GM23338 (cell line): ENCODE results near the gene MED13L. TPM values are rescaled to one million over a fixed set of nuclear protein-coding genes. Genes with fewer than 3 reads are reported as not detected.

ENCODE experiments used
- ATAC-seq: fragments of 200-7000 bp; cut with Tn5 transposase; 3 replicates; pipeline ENCODE4 v1.9.1; 2020
- DNase-seq: peaks from one replicate; pipeline ENCODE4 v3.0.0-alpha.2; 2015; ENCODE audit warnings: low spot score
- H2AFZ ChIP-seq: fragments of 200-600 bp; sonication (generic); 2 replicates; pipeline ENCODE4 v1.8.0; 2016; ENCODE audit warnings: antibody characterized with exemption, mild to moderate bottlenecking, moderate library complexity
- H3F3A ChIP-seq: fragments of 200-600 bp; sonication (generic); replicated peaks from 2 replicates; pipeline ENCODE4 v1.8.0; 2017; ENCODE audit warnings: antibody characterized with exemption, mixed run types, low read depth
- H3K27ac ChIP-seq: fragments of 200-600 bp; sonication (generic); 2 replicates; pipeline ENCODE4 v1.6.1; 2016; ENCODE audit warnings: low read depth
- H3K27me3 ChIP-seq: fragments of 200-600 bp; sonication (generic); 2 replicates; pipeline ENCODE4 v1.8.0; 2016; ENCODE audit warnings: mild to moderate bottlenecking, mixed run types, moderate library complexity; ENCODE audit not compliant: insufficient read depth
- H3K36me3 ChIP-seq: fragments of 200-600 bp; sonication (generic); 2 replicates; pipeline ENCODE4 v1.8.0; 2016; ENCODE audit warnings: mild to moderate bottlenecking; ENCODE audit not compliant: insufficient read depth
- H3K4me1 ChIP-seq: fragments of 200-600 bp; sonication (generic); 2 replicates; pipeline ENCODE4 v1.8.0; 2016; ENCODE audit warnings: mild to moderate bottlenecking, moderate library complexity; ENCODE audit not compliant: insufficient read depth
- H3K4me2 ChIP-seq: fragments of 200-600 bp; sonication (generic); 2 replicates; pipeline ENCODE4 v1.7.1; 2017; ENCODE audit warnings: mixed run types
- H3K4me3 ChIP-seq: fragments of 200-600 bp; sonication (generic); 2 replicates; pipeline ENCODE4 v1.6.1; 2016; ENCODE audit warnings: mixed run types
- H3K79me2 ChIP-seq: fragments of 200-600 bp; sonication (generic); replicated peaks from 2 replicates; pipeline ENCODE4 v1.8.0; 2017; ENCODE audit warnings: mild to moderate bottlenecking; ENCODE audit not compliant: insufficient read depth
- H3K9me2 ChIP-seq: fragments of 200-600 bp; sonication (generic); 2 replicates; pipeline ENCODE4 v1.8.0; 2017; ENCODE audit not compliant: insufficient read depth
- H4K20me1 ChIP-seq: fragments of 200-600 bp; sonication (generic); replicated peaks from 2 replicates; pipeline ENCODE4 v1.8.0; 2017; ENCODE audit warnings: mild to moderate bottlenecking; ENCODE audit not compliant: insufficient read depth
- H3K27ac Mint-ChIP-seq: 2 replicates; pipeline ENCODE4 v1.8.0; 2020; ENCODE audit warnings: inconsistent platforms, mild to moderate bottlenecking, moderate library complexity, mixed read lengths
- H3K27me3 Mint-ChIP-seq: 3 replicates; pipeline ENCODE4 v1.8.0; 2022; ENCODE audit warnings: low read depth, mild to moderate bottlenecking, moderate library complexity, mixed read lengths, inconsistent platforms; ENCODE audit not compliant: insufficient read depth, poor library complexity
- H3K36me3 Mint-ChIP-seq: 3 replicates; pipeline ENCODE4 v1.8.0; 2021; ENCODE audit warnings: low read depth, mild to moderate bottlenecking, inconsistent platforms, moderate library complexity, mixed read lengths
- H3K4me1 Mint-ChIP-seq: 3 replicates; pipeline ENCODE4 v1.8.0; 2020; ENCODE audit warnings: mild to moderate bottlenecking, inconsistent platforms, mixed read lengths
- H3K4me3 Mint-ChIP-seq: 3 replicates; pipeline ENCODE4 v1.8.0; 2021; ENCODE audit warnings: moderate library complexity, mild to moderate bottlenecking, inconsistent platforms, mixed read lengths
- H3K9me3 Mint-ChIP-seq: 3 replicates; pipeline ENCODE4 v1.8.0; 2020; ENCODE audit warnings: moderate library complexity, mild to moderate bottlenecking, inconsistent platforms, mixed read lengths
- CREB1 ChIP-seq: fragments of 250-450 bp; sonication (Bioruptor Pico); IDR thresholded peaks from 2 replicates; pipeline ENCODE4 v1.5.0; 2020; ENCODE audit warnings: low read depth, mild to moderate bottlenecking, moderate library complexity
- CTCF ChIP-seq, 2 experiments: fragments of 200-600 bp in 1 of 2; sonication (generic) in 1 of 2; conservative IDR thresholded peaks; 2 replicates each; pipeline versions ENCODE4 v1.5.1 to v1.6.1; 2016 to 2017; ENCODE audit warnings: antibody characterized with exemption in 2 of 2, low read depth in 2 of 2, mild to moderate bottlenecking in 2 of 2, moderate library complexity in 1 of 2
- EZH2 ChIP-seq: fragments of 200-600 bp; sonication (generic); IDR thresholded peaks from one replicate; pipeline ENCODE4 v1.8.0; 2017; ENCODE audit warnings: antibody characterized with exemption, mild to moderate bottlenecking, low read depth; ENCODE audit not compliant: unreplicated experiment
- EZH2phosphoT487 ChIP-seq: fragments of 200-600 bp; sonication (generic); IDR thresholded peaks from one replicate; pipeline ENCODE4 v1.8.1; 2018; ENCODE audit warnings: antibody characterized with exemption; ENCODE audit not compliant: unreplicated experiment
- NANOG ChIP-seq: IDR thresholded peaks from 2 replicates; pipeline ENCODE4 v1.6.1; 2016; ENCODE audit warnings: antibody characterized with exemption, borderline replicate concordance
- POLR2AphosphoS5 ChIP-seq: IDR thresholded peaks from 2 replicates; pipeline ENCODE4 v1.6.1; 2016; ENCODE audit warnings: antibody characterized with exemption, low read depth
- STAT1 ChIP-seq: IDR thresholded peaks from one replicate; pipeline ENCODE4 v1.6.1; 2016; ENCODE audit warnings: antibody characterized with exemption; ENCODE audit not compliant: unreplicated experiment
- ZNF114 ChIP-seq: fragments of 250-450 bp; sonication (Bioruptor Pico); IDR thresholded peaks from 2 replicates; pipeline ENCODE4 v1.5.0; 2020; ENCODE audit warnings: mild to moderate bottlenecking, moderate library complexity
- ZNF331 ChIP-seq: fragments of 250-450 bp; sonication (Bioruptor Pico); IDR thresholded peaks from 2 replicates; pipeline ENCODE4 v1.5.0; 2020; ENCODE audit warnings: low read depth, mild to moderate bottlenecking, moderate library complexity
- ZNF462 ChIP-seq: fragments of 250-450 bp; sonication (Bioruptor Pico); IDR thresholded peaks from 2 replicates; pipeline ENCODE4 v1.5.0; 2020; ENCODE audit warnings: mild to moderate bottlenecking, moderate library complexity
- polyA plus RNA-seq: library from polyadenylated mRNA; unstranded; fragments of >200 nt; fragmentation: Nextera tagmentation; extraction: Ambion mirVana; gene quantifications from 2 replicates; pipeline ENCODE4 v1.2.1, GENCODE V29; 2016
- total RNA-seq: library from RNA; depleted of rRNA; stranded (reverse); fragments of >200 nt; shearing (Covaris generic); gene quantifications from 2 replicates; pipeline ENCODE4 v1.2.3, GENCODE V29; 2014
- TF ChIP-seq, protein P1 (sequence below): IDR thresholded peaks from one replicate; pipeline ENCODE4 v1.6.1; 2018; ENCODE audit warnings: antibody characterized with exemption; ENCODE audit not compliant: unreplicated experiment

The MED13L gene
- total and polyA plus RNA-seq, 2 experiments from 2014 or later: 20.9 to 73.6 TPM

- Mint-ChIP-seq H3K27ac (no peak overlapping the region), H3K27me3 (no peaks in the 10 kb centered on the region), H3K9me3 (no peaks in the 10 kb centered on the region), H3K36me3 (no peaks in the 10 kb centered on the region), H3K4me1 (peaks cover 32% of the 10 kb centered on the region), H3K4me3 (no peak overlapping the region)
- no peaks in the 10 kb centered on the region for H3K27me3 ChIP-seq
- TF ChIP-seq ZNF331 (CRISPR knock-in tag) (no peak), EZH2 (no peak), CTCF (conservative IDR thresholded peaks at IDR 0.05; ENCODE audit: low read depth in 2 of 2) (no peak), NANOG (no peak), EZH2phosphoT487 (no peak), ZNF114 (no peak), ZNF462 (CRISPR knock-in tag) (no peak), CREB1 (CRISPR knock-in tag) (no peak), POLR2AphosphoS5 (no peak), STAT1 (no peak)
- TF ChIP-seq, protein P1, sequence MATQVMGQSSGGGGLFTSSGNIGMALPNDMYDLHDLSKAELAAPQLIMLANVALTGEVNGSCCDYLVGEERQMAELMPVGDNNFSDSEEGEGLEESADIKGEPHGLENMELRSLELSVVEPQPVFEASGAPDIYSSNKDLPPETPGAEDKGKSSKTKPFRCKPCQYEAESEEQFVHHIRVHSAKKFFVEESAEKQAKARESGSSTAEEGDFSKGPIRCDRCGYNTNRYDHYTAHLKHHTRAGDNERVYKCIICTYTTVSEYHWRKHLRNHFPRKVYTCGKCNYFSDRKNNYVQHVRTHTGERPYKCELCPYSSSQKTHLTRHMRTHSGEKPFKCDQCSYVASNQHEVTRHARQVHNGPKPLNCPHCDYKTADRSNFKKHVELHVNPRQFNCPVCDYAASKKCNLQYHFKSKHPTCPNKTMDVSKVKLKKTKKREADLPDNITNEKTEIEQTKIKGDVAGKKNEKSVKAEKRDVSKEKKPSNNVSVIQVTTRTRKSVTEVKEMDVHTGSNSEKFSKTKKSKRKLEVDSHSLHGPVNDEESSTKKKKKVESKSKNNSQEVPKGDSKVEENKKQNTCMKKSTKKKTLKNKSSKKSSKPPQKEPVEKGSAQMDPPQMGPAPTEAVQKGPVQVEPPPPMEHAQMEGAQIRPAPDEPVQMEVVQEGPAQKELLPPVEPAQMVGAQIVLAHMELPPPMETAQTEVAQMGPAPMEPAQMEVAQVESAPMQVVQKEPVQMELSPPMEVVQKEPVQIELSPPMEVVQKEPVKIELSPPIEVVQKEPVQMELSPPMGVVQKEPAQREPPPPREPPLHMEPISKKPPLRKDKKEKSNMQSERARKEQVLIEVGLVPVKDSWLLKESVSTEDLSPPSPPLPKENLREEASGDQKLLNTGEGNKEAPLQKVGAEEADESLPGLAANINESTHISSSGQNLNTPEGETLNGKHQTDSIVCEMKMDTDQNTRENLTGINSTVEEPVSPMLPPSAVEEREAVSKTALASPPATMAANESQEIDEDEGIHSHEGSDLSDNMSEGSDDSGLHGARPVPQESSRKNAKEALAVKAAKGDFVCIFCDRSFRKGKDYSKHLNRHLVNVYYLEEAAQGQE: no peak
- DNase-seq (no peak), ATAC-seq (no peak)
- peaks cover 14% of the 10 kb centered on the region for H3K4me1 ChIP-seq
- H4K20me1 ChIP-seq: 0 out of 2 replicates have a peak, but pooled peaks cover 3% of the 10 kb centered on the region
- H3K79me2 ChIP-seq: peaks cover 86% of the 10 kb centered on the region
- H3K4me3 ChIP-seq: no peak overlapping the region
- no peaks in the 10 kb centered on the region for H3K36me3 ChIP-seq
- H3K27ac ChIP-seq: no peak overlapping the region
- no peaks in the 10 kb centered on the region for H3F3A ChIP-seq
- no peak overlapping the region for H3K4me2 ChIP-seq
- no peaks in the 10 kb centered on the region for H3K9me2 ChIP-seq
- H2AFZ ChIP-seq: no peak overlapping the region
Measured at GRCh38 chr12:116201908-116202307, 75.6 kb downstream of the MED13L start.
